Measurements from ENCODE around the gene PAX2.

Gene PAX2

GRCh38 chr10:100740476-100741377 is 4.7 kb upstream of the PAX2 start:
- no peak for DNase-seq

DNA sequence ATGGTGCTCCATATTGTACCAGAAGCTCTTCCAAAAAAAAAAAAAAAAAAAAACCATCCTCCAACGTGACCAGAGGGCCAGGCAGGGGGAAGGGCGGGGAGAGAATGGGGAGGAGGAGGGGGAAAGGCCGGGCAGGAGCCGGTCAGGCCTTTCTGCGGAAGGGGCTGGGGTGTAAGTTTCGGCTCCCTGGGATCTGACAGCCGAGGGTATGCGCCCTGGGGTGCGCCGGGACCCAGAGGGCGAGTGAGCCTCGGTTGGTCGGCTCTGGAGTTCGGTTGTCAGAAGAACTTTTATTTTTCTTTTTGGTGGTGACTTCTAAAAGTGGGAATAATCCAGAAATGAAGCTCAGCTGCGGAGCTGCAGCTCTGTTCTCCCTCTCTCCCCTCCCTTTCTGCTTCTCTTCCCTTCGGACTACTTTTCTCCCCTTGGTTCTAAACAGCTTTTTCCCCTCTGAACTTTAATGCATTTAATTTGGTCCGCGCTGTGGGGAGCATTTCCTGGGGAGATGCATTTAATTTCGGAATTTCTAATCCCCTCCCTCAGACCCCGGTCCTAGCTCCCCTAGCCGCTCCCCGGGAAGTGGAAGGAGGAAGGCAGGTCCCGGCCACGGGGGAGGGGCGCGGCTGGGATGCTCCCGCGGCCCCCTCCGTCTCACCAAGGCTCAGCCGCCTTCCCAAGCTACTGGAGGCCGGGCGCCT is 3.9 kb upstream of the PAX2 start:
- no peak for DNase-seq

- no peak for DNase-seq
Observed at GRCh38 chr10:100742076-100742771, 3.2 kb upstream of the PAX2 start.

DNA sequence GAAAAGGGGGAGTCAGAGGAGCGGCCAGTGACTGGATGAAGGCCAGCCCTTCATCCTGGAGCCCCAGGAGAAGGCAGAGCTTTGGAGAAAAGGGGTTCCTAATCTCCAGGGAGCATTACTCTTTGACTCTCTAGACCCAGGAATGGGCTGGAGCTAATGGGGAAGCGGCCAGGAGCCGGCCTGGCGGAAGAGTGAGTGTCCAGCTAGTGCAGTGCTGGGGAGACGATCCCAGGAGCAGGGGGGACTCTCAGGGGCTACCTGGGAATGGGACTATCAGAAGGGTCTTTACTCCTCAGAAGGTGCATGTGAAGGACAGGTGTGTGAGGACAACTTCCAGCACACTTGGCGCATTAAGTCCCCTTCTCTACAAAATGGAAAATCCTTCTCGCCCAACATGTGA is 2.4 kb upstream of the PAX2 start:
- DNase-seq = no peak

DNA sequence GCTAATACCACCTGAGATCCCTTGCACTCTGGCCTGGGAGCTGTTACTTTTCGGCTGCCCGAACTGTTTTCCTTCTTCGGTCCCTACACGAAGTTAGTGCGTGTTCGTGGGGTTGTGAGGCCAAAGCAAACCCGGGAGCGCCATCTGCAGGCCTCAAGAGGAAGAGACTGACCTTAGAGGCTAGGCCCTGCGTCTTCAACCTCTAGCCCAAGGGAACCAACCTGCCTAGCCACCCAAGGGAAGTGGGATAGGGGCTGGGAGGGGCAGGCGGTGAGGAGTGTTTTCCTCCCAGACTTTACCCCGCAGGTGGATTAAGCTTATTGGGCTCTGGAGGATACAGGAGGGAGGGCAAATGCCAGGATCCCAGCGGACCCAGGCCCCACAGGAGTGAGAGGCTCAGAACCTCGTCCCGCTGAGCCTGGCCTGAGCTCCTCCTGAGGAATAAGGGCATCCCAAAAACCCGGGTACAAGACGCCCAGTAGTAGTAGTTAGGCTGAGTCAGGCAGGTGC is 1.7 kb upstream of the PAX2 start:
- peak; percentile 86 for DNase-seq

GRCh38 chr10:100744136-100744986 is 1.0 kb upstream of the PAX2 start:
- no peak for DNase-seq

- DNase-seq = no peak
Observed at GRCh38 chr10:100745882-100746783, 751 bp downstream of the PAX2 start.

- no peak for DNase-seq
Observed at GRCh38 chr10:100746784-100747455, 1.5 kb downstream of the PAX2 start.

- DNase-seq = no peak
Observed at GRCh38 chr10:100747456-100748230, 2.3 kb downstream of the PAX2 start.

GRCh38 chr10:100748231-100749058 is 3.1 kb downstream of the PAX2 start:
- DNase-seq = no peak

DNA sequence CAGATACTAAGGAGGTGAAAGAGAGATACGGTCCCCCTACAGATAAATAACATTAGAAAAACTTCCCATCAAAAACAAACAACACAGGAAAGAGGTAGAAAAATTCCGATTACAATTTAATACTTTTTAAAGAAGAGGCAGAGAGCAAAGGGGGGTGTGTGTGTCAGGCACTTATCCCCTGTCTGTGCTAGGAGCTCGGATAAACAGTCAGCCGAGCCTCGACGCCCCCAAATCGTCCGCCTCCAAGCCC is 3.6 kb downstream of the PAX2 start:
- no peak for DNase-seq

GRCh38 chr10:100749309-100750217 is 4.2 kb downstream of the PAX2 start:
- DNase-seq = no peak

DNA sequence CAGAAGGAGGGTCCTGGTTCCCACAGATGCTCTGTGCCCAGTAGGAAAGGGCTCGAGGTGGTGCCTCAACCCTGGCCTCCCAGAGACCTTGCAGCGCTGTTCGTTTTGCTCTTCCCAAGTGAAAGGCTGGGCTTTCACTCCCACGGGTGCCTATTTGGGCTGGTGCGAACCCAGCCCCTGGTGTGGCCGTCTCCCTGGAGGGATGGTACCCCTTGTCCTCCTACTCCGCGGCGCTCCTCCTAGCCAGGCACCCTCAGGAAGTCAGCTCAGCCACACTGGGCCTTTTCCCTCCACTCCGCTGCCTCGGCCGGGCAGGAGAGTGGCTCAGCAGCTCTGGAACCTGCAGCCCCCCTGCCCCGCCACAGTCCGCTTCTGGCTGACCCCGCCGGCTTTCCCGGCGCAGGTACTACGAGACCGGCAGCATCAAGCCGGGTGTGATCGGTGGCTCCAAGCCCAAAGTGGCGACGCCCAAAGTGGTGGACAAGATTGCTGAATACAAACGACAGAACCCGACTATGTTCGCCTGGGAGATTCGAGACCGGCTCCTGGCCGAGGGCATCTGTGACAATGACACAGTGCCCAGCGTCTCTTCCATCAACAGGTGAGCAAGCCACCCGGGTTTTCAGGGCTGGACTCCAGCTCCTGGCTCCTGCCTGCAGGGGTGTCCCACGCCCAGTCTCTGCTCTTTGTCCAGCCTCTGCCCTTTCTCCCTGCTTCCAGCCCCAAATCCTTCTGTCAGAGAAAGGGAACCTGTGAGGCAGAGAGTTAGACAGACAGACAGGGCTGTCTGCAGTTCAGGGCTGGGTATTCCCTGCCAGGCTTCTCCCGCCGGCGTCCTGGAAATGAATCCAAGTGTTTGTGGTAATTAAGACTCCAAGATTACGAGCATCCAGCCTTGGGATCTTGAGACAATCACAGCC is 5.2 kb downstream of the PAX2 start:
- no peak for DNase-seq

DNA sequence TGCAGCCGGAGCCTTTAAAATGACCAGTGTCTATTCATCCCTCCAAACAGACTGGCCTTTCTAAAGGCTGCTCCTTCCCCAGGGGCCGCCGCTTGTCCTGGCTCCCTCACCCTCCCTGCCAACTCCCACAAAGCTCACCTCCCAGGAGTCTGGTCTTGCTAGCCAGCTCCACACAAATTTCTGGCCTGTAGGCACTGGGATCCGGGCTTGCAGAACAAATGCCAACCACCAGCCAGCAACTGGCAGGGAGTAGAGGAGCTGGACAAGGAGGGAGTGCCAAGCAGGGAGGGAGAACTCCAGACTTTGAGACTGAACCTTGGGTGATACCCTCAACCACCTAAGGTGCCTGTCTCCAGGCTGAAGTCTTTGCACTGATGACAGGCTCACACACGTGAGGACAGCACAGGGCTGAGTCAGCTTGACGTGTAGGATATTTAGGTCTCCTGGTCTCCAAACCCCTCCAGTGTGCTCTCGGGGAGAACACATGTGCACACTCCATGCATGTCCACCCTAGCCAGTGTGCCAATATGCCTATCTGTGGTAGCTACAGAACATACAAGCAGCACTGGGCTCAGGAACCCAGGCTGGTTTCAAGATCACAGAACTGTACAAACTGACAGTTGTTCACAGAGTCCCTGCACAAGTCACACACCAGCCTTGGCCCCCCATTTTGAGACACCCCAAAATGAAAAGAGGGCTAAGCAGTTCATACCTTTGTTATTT is 6.0 kb downstream of the PAX2 start:
- DNase-seq = no peak

GRCh38 chr10:100755821-100756220 is 10.4 kb downstream of the PAX2 start:
- no peak for DNase-seq

- DNase-seq = no peak
Observed at GRCh38 chr10:100759331-100759730, 13.9 kb downstream of the PAX2 start.

Data from hematopoietic multipotent progenitor cell treated with erythropoietin and hydrocortisone succinate and interleukin-3 and kit ligand, for 6 days (in vitro differentiated cells).